H9 (cell line): ENCODE results near the gene MYH9. TPM values are rescaled to one million over a fixed set of nuclear protein-coding genes. Genes with fewer than 3 reads are reported as not detected.

ENCODE experiments used
- DNase-seq: peaks from one replicate; pipeline ENCODE4 v3.0.0-alpha.2; 2017
- H2AFZ ChIP-seq: one replicate; pipeline ENCODE4 v1.6.1; 2013; ENCODE audit warnings: mild to moderate bottlenecking, low read length, control low read depth, moderate library complexity
- H2AK5ac ChIP-seq: 2 replicates; pipeline ENCODE4 v1.6.1; 2013; ENCODE audit warnings: low read length, control low read depth, mixed read lengths; ENCODE audit not compliant: insufficient read length
- H2BK120ac ChIP-seq: one replicate; pipeline ENCODE4 v1.6.1; 2013; ENCODE audit warnings: low read depth, mild to moderate bottlenecking, low read length, control low read depth, inconsistent platforms; ENCODE audit not compliant: poor library complexity, severe bottlenecking
- H2BK12ac ChIP-seq: 2 replicates; pipeline ENCODE4 v1.6.1; 2013; ENCODE audit warnings: low read length, control low read depth, mixed read lengths, low read depth; ENCODE audit not compliant: insufficient read length
- H2BK15ac ChIP-seq: 2 replicates; pipeline ENCODE4 v1.6.1; 2013; ENCODE audit warnings: low read depth, low read length, control low read depth
- H2BK20ac ChIP-seq: one replicate; pipeline ENCODE4 v1.6.1; 2013; ENCODE audit warnings: low read depth, mild to moderate bottlenecking, low read length, control low read depth, inconsistent platforms; ENCODE audit not compliant: poor library complexity, severe bottlenecking
- H2BK5ac ChIP-seq: 2 replicates; pipeline ENCODE4 v1.6.1; 2013; ENCODE audit warnings: low read length, control low read depth, mixed read lengths; ENCODE audit not compliant: insufficient read length
- H3K14ac ChIP-seq: 2 replicates; pipeline ENCODE4 v1.6.1; 2013; ENCODE audit warnings: low read length, control low read depth; ENCODE audit not compliant: insufficient read depth
- H3K18ac ChIP-seq: 2 replicates; pipeline ENCODE4 v1.6.1; 2013; ENCODE audit warnings: low read depth, mild to moderate bottlenecking, mixed read lengths, low read length, control low read depth; ENCODE audit not compliant: insufficient read length
- H3K23ac ChIP-seq: 2 replicates; pipeline ENCODE4 v1.6.1; 2013; ENCODE audit warnings: low read length, control low read depth, mixed read lengths, low read depth; ENCODE audit not compliant: insufficient read length
- H3K23me2 ChIP-seq: 2 replicates; pipeline ENCODE4 v1.6.1; 2013; ENCODE audit warnings: low read depth, mild to moderate bottlenecking, mixed read lengths, low read length, control low read depth; ENCODE audit not compliant: insufficient read length, poor library complexity, severe bottlenecking
- H3K27ac ChIP-seq: 2 replicates; pipeline ENCODE4 v1.5.1; 2013; ENCODE audit warnings: low read length, control low read depth, mixed read lengths, low read depth; ENCODE audit not compliant: insufficient read length
- H3K27me3 ChIP-seq: 2 replicates; pipeline ENCODE4 v1.6.1; 2013; ENCODE audit warnings: low read length, control low read depth, inconsistent platforms; ENCODE audit not compliant: insufficient read depth
- H3K4ac ChIP-seq: 2 replicates; pipeline ENCODE4 v1.6.1; 2013; ENCODE audit warnings: low read depth, mild to moderate bottlenecking, control low read depth, inconsistent platforms, low read length, moderate library complexity
- H3K4me1 ChIP-seq: 2 replicates; pipeline ENCODE4 v1.6.1; 2013; ENCODE audit warnings: low read length, control low read depth, inconsistent platforms; ENCODE audit not compliant: insufficient read depth
- H3K4me2 ChIP-seq: 2 replicates; pipeline ENCODE4 v1.6.1; 2013; ENCODE audit warnings: low read length, control low read depth, mixed read lengths; ENCODE audit not compliant: insufficient read length, insufficient read depth
- H3K56ac ChIP-seq: 2 replicates; pipeline ENCODE4 v1.6.1; 2013; ENCODE audit warnings: low read depth, mild to moderate bottlenecking, mixed read lengths, low read length, control low read depth; ENCODE audit not compliant: insufficient read length
- H3K79me1 ChIP-seq: 2 replicates; pipeline ENCODE4 v1.6.1; 2013; ENCODE audit warnings: low read depth, mild to moderate bottlenecking, moderate library complexity, low read length, control low read depth, inconsistent platforms; ENCODE audit not compliant: insufficient read depth, poor library complexity, severe bottlenecking
- H3K79me2 ChIP-seq: 2 replicates; pipeline ENCODE4 v1.6.1; 2013; ENCODE audit warnings: low read length, control low read depth, inconsistent platforms; ENCODE audit not compliant: insufficient read depth
- H3K9ac ChIP-seq: 2 replicates; pipeline ENCODE4 v1.6.1; 2013; ENCODE audit warnings: low read length, control low read depth, mixed read lengths; ENCODE audit not compliant: insufficient read length; ENCODE audit errors: extremely low read depth
- H3K9me3 ChIP-seq: one replicate; pipeline ENCODE4 v1.6.1; 2013; ENCODE audit warnings: low read depth, low read length, inconsistent platforms; ENCODE audit not compliant: control insufficient read depth
- H3T11ph ChIP-seq: one replicate; pipeline ENCODE4 v1.6.1; 2013; ENCODE audit warnings: mild to moderate bottlenecking, low read length, control low read depth, inconsistent platforms
- H4K20me1 ChIP-seq: one replicate; pipeline ENCODE4 v1.6.1; 2013; ENCODE audit not compliant: control insufficient read depth, insufficient read length, insufficient read depth
- H4K5ac ChIP-seq: 2 replicates; pipeline ENCODE4 v1.6.1; 2013; ENCODE audit warnings: low read depth, mild to moderate bottlenecking, mixed read lengths, low read length, control low read depth; ENCODE audit not compliant: insufficient read length
- H4K8ac ChIP-seq: replicated peaks from 2 replicates; pipeline ENCODE4 v1.6.1; 2013; ENCODE audit warnings: low read length, control low read depth, mixed read lengths, low read depth; ENCODE audit not compliant: insufficient read length
- H4K91ac ChIP-seq: 2 replicates; pipeline ENCODE4 v1.6.1; 2013; ENCODE audit warnings: low read depth, mild to moderate bottlenecking, moderate library complexity, mixed read lengths, low read length, control low read depth; ENCODE audit not compliant: insufficient read length
- H3K27ac Mint-ChIP-seq, 3 experiments: 2 replicates in 2 of 3; 3 replicates in 1 of 3; pipeline ENCODE4 v1.8.0; 2020 to 2021; ENCODE audit warnings: mixed read lengths in 3 of 3, mild to moderate bottlenecking in 1 of 3, moderate library complexity in 1 of 3
- H3K27me3 Mint-ChIP-seq: 2 replicates; pipeline ENCODE4 v1.8.0; 2021; ENCODE audit warnings: low read depth, mild to moderate bottlenecking, moderate library complexity, mixed read lengths
- H3K36me3 Mint-ChIP-seq, 3 experiments: 2 replicates in 2 of 3; 3 replicates in 1 of 3; pipeline ENCODE4 v1.8.0; 2020 to 2021; ENCODE audit warnings: low read depth in 3 of 3, mixed read lengths in 3 of 3; ENCODE audit not compliant: insufficient read depth in 1 of 3
- H3K4me1 Mint-ChIP-seq, 2 experiments: 2 replicates each; pipeline ENCODE4 v1.8.0; 2020; ENCODE audit warnings: mixed read lengths in 2 of 2
- H3K4me3 Mint-ChIP-seq, 2 experiments: 2 replicates in 1 of 2; 3 replicates in 1 of 2; pipeline ENCODE4 v1.8.0; 2020 to 2021; ENCODE audit warnings: mild to moderate bottlenecking in 2 of 2, mixed read lengths in 2 of 2, moderate library complexity in 1 of 2
- H3K9me3 Mint-ChIP-seq, 2 experiments: 2 replicates in 1 of 2; 3 replicates in 1 of 2; pipeline ENCODE4 v1.8.0; 2020; ENCODE audit warnings: mild to moderate bottlenecking in 2 of 2, mixed read lengths in 2 of 2, moderate library complexity in 1 of 2
- WGBS: extraction: QIAGEN DNeasy Blood & Tissue Kit; methylation state at CpG from one replicate; pipeline ENCODE4 v1.1.7; 2013; ENCODE audit warnings: missing lambda C conversion rate, low lambda C conversion rate, mixed read lengths; ENCODE audit not compliant: insufficient read length; ENCODE audit errors: extremely low coverage; 5-methylcytosine and 5-hydroxymethylcytosine counted together
- total RNA-seq: library from RNA; stranded (reverse); gene quantifications from 2 replicates; pipeline ENCODE4 v1.2.1, GENCODE V29; 2021
- TF ChIP-seq, protein P1 (sequence below): fragments of 200-600 bp; sonication (generic); conservative IDR thresholded peaks from 3 replicates; pipeline ENCODE4 v1.8.0; 2021; ENCODE audit warnings: antibody characterized with exemption, mild to moderate bottlenecking

The MYH9 gene
- total RNA-seq, 1 experiment from 2014 or later: 266 TPM

DNA sequence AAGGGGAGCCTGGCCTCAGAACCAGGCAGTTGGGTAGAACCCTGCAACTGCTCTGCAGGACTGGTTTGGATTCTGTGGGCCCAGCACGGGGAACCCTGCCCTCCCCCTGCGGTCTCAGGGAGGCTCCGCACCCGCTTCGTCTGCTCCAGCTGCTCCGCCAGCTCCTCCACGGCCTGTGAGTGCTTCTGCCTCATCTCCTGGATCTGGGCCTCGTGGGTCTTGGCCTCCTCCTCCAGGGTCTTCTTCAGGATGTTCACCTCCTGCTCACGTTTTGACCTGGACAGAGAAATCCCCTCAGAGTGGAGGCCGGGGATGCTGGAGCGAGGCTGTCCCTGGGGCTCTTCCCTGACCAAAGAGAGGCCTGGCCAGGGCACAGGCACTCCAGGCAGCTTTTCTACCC lies 93.0 kb downstream of the MYH9 start:
- H3K9me3 ChIP-seq: no peaks in the 10 kb centered on the region
- no peak overlapping the region for H2AK5ac ChIP-seq
- Mint-ChIP-seq H3K36me3 (peaks cover 81 to 96% (median 95%) of the 10 kb centered on the region in 3 experiments), H3K27ac (no peak overlapping the region), H3K4me3 (no peak overlapping the region), H3K27me3 (no peaks in the 10 kb centered on the region; the same call in 1 of the 2 replicates), H3K4me1 (no peaks in the 10 kb centered on the region), H3K9me3 (peaks cover 6 to 7% of the 10 kb centered on the region in 2 experiments; a peak in 4 of 5 replicates)
- no peak overlapping the region for H2BK5ac ChIP-seq
- H2BK20ac ChIP-seq: no peak overlapping the region
- no peak overlapping the region for H3T11ph ChIP-seq
- H2AFZ ChIP-seq: no peak overlapping the region
- H3K27me3 ChIP-seq: no peaks in the 10 kb centered on the region
- no peak overlapping the region for H2BK12ac ChIP-seq
- H4K91ac ChIP-seq: no peak overlapping the region
- no peaks in the 10 kb centered on the region for H3K4me1 ChIP-seq
- no peaks in the 10 kb centered on the region for H4K20me1 ChIP-seq
- H3K79me1 ChIP-seq: no peaks in the 10 kb centered on the region
- WGBS: no CpG with 5 or more reads among the region's 11 CpGs
- no peaks in the 10 kb centered on the region for H3K79me2 ChIP-seq
- no peak overlapping the region for H3K18ac ChIP-seq
- no peak overlapping the region for H3K23ac ChIP-seq
- no peak overlapping the region for H3K27ac ChIP-seq
- no peak overlapping the region for H3K4me2 ChIP-seq
- H3K14ac ChIP-seq: no peak overlapping the region
- DNase-seq: no peak
- H2BK15ac ChIP-seq: no peak overlapping the region
- H4K8ac ChIP-seq: no peak overlapping the region
- no peak overlapping the region for H4K5ac ChIP-seq
- H3K23me2 ChIP-seq: no peaks in the 10 kb centered on the region
- H3K56ac ChIP-seq: no peak overlapping the region
- no peak overlapping the region for H2BK120ac ChIP-seq
- TF ChIP-seq, protein P1, sequence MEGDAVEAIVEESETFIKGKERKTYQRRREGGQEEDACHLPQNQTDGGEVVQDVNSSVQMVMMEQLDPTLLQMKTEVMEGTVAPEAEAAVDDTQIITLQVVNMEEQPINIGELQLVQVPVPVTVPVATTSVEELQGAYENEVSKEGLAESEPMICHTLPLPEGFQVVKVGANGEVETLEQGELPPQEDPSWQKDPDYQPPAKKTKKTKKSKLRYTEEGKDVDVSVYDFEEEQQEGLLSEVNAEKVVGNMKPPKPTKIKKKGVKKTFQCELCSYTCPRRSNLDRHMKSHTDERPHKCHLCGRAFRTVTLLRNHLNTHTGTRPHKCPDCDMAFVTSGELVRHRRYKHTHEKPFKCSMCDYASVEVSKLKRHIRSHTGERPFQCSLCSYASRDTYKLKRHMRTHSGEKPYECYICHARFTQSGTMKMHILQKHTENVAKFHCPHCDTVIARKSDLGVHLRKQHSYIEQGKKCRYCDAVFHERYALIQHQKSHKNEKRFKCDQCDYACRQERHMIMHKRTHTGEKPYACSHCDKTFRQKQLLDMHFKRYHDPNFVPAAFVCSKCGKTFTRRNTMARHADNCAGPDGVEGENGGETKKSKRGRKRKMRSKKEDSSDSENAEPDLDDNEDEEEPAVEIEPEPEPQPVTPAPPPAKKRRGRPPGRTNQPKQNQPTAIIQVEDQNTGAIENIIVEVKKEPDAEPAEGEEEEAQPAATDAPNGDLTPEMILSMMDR: no peak
- no peak overlapping the region for H3K9ac ChIP-seq
- H3K4ac ChIP-seq: no peak overlapping the region
